ENCODE data around the gene NBAS.

Gene NBAS

DNA sequence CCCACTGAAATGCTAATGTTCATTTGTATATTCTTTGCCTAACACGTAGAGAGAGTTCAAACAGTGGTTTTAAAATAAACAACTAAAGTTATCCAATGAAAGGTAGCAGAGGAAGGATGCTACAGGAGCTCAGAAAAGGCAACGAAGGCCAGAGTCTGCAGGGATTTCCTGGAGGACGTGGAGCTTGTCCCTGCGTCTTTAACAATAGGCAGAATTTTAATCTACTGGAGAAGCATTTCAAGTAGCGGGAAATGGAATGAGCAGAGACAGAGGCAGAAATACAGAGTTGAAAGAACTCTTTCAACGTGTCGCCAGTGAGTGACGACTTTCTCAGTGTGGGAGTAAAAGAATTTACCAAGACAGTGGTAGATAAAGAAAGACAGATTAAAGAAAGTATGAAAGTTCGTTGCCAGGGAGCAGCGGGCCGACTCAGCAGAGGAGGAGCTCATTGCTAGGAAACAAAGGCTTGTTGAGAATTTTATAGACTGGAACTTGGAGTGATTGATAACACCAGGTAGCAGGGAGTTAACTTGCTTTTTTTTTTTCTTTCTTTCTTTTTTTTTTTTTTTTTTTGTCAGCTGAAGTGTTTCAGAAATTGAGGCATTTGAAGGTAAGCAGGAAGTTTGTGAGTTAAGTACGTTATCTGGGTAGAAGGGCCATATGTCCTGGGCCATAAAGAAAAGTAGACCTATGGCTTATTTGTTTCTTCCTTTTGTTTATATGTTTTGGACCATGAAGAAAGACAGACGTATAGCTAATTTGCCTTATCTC, 625 bp upstream of the NBAS start:
- no peak overlapping the region for H3K18ac ChIP-seq (ENCODE audit: low read depth in 1 of 2, low read length in 2 of 2)
- H3K4me1 ChIP-seq (ENCODE audit: control insufficient read depth, insufficient read depth, low read depth, low read length): peaks cover 2% of the 10 kb centered on the region
- H4K91ac ChIP-seq (ENCODE audit: low read length): no peak overlapping the region
- peak overlapping the region; percentile 97 for H3K9ac ChIP-seq (ENCODE audit: low read length)
- no peak overlapping the region for H3K4ac ChIP-seq (ENCODE audit: low read depth in 1 of 2, low read length in 2 of 2)
- H3K79me1 ChIP-seq (replicated peaks; ENCODE audit: low read length, poor library complexity, severe bottlenecking): peaks cover 3% of the 10 kb centered on the region
- H3K4me2 ChIP-seq (ENCODE audit: low read length, poor library complexity, severe bottlenecking): peak overlapping the region; percentile 44
- H4K8ac ChIP-seq (ENCODE audit: low read length): peak overlapping the region; percentile 16
- no peaks in the 10 kb centered on the region for H3K9me3 ChIP-seq (ENCODE audit: control insufficient read depth, low read length)
- H2AK5ac ChIP-seq (ENCODE audit: low read length, severe bottlenecking): no peak overlapping the region
- 3% methylated on average over 11 of the region's 13 CpGs for WGBS
- H2BK15ac ChIP-seq (ENCODE audit: low read depth, poor library complexity, severe bottlenecking): no peak overlapping the region
- H2BK12ac ChIP-seq (ENCODE audit: low read length in 2 of 2): no peak overlapping the region
- H3K27ac ChIP-seq (ENCODE audit: low read length, poor library complexity, severe bottlenecking): peak overlapping the region; percentile 66
- no peak for DNase-seq
- no peak overlapping the region for H2BK120ac ChIP-seq (ENCODE audit: low read depth, low read length)
- H3K36me3 ChIP-seq (ENCODE audit: control insufficient read depth in 1 of 2, insufficient read depth in 2 of 2, low read depth in 1 of 2, low read length in 2 of 2): no peaks in the 10 kb centered on the region
- no peak overlapping the region for H3K14ac ChIP-seq (ENCODE audit: low read length in 2 of 2)
- peak overlapping the region in 1 of 2 experiments; percentile 99 for H3K4me3 ChIP-seq (ENCODE audit: insufficient read depth in 1 of 2, low read depth in 1 of 2, low read length in 2 of 2)
- H3K27me3 ChIP-seq (ENCODE audit: control insufficient read depth in 1 of 2, insufficient read depth in 1 of 2, low read length in 2 of 2): no peaks in the 10 kb centered on the region
- H2BK5ac ChIP-seq (ENCODE audit: low read depth, low read length, poor library complexity, severe bottlenecking): no peak overlapping the region
- H2AFZ ChIP-seq (ENCODE audit: low read depth, low read length): peak overlapping the region; percentile 54
- no peak overlapping the region for H3K23ac ChIP-seq (ENCODE audit: low read length in 2 of 2)

DNA sequence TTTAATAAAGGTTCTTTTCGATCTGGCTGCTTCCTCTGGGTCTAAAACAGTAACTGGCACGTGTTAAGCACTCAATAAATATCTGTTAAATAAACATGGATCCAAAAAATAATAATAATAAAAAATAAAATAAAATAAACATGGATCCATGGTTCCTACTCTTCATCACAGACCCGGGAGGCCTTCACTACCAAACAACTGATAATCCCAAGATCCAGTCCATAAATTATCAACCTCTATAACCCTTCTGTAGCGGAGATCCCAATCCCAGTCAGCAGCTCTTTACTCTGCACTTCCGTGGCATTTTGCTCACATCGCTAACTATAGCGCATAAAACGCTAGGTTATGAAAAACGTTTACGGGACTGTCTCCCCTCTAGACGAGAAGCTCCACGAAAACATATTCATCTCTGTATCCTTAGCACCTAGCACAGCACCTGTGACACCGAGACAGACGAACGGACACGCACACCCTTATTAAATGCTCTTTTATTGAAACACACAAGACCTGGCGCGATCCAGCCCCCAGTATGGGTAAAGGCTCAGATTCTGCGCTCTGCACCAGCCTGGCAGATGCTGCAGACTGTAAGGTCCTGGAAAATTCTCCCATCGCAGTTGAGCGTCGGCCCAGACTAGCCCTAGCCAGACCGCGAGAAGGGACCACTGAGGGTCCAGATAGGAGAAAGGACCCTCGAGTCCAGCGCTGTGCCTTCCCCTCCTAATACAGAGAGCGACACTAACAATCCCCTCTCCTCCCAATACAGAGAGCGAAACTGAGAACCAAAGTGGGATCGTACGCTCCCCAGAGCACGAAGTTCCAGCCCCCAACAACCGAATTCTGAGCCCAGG, 770 bp downstream of the NBAS start:
- H2AK5ac ChIP-seq (ENCODE audit: low read length, severe bottlenecking): no peak overlapping the region
- no peak overlapping the region for H4K91ac ChIP-seq (ENCODE audit: low read length)
- no peak overlapping the region for H2AFZ ChIP-seq (ENCODE audit: low read depth, low read length)
- peak overlapping the region; percentile 81 for H3K4me2 ChIP-seq (ENCODE audit: low read length, poor library complexity, severe bottlenecking)
- DNase-seq: peak; percentile 70
- peak overlapping the region in 1 of 2 experiments; percentile 55 for H3K4ac ChIP-seq (ENCODE audit: low read depth in 1 of 2, low read length in 2 of 2)
- peak overlapping the region; percentile 21 for H2BK120ac ChIP-seq (ENCODE audit: low read depth, low read length)
- 1% methylated on average over 30 of the region's 32 CpGs for WGBS
- H3K18ac ChIP-seq (ENCODE audit: low read depth in 1 of 2, low read length in 2 of 2): peak overlapping the region in 1 of 2 experiments; percentile 87
- no peak overlapping the region for H3K14ac ChIP-seq (ENCODE audit: low read length in 2 of 2)
- peaks cover 0 to 10% of the 10 kb centered on the region in 2 experiments for H3K36me3 ChIP-seq (ENCODE audit: control insufficient read depth in 1 of 2, insufficient read depth in 2 of 2, low read depth in 1 of 2, low read length in 2 of 2)
- peaks cover 5% of the 10 kb centered on the region for H3K79me1 ChIP-seq (replicated peaks; ENCODE audit: low read length, poor library complexity, severe bottlenecking)
- H3K27me3 ChIP-seq (ENCODE audit: control insufficient read depth in 1 of 2, insufficient read depth in 1 of 2, low read length in 2 of 2): no peaks in the 10 kb centered on the region
- no peak overlapping the region for H2BK5ac ChIP-seq (ENCODE audit: low read depth, low read length, poor library complexity, severe bottlenecking)
- H2BK12ac ChIP-seq (ENCODE audit: low read length in 2 of 2): no peak overlapping the region
- peak overlapping the region; percentile 93 to 99 for H3K4me3 ChIP-seq (ENCODE audit: insufficient read depth in 1 of 2, low read depth in 1 of 2, low read length in 2 of 2)
- peak overlapping the region; percentile 97 for H3K9ac ChIP-seq (ENCODE audit: low read length)
- H3K4me1 ChIP-seq (ENCODE audit: control insufficient read depth, insufficient read depth, low read depth, low read length): peaks cover 2% of the 10 kb centered on the region
- H3K9me3 ChIP-seq (ENCODE audit: control insufficient read depth, low read length): no peaks in the 10 kb centered on the region
- H3K23ac ChIP-seq (ENCODE audit: low read length in 2 of 2): no peak overlapping the region
- H4K8ac ChIP-seq (ENCODE audit: low read length): no peak overlapping the region
- no peak overlapping the region for H2BK15ac ChIP-seq (ENCODE audit: low read depth, poor library complexity, severe bottlenecking)
- peak overlapping the region; percentile 30 for H3K27ac ChIP-seq (ENCODE audit: low read length, poor library complexity, severe bottlenecking)

GRCh38 chr2:15559379-15560139, 1.6 kb downstream of the NBAS start:
- H3K14ac ChIP-seq (ENCODE audit: low read length in 2 of 2): no peak overlapping the region
- DNase-seq: no peak
- H3K4me1 ChIP-seq (ENCODE audit: control insufficient read depth, insufficient read depth, low read depth, low read length): peaks cover 2% of the 10 kb centered on the region
- H3K4me2 ChIP-seq (ENCODE audit: low read length, poor library complexity, severe bottlenecking): no peak overlapping the region
- H2BK120ac ChIP-seq (ENCODE audit: low read depth, low read length): no peak overlapping the region
- peak overlapping the region; percentile 97 for H3K9ac ChIP-seq (ENCODE audit: low read length)
- WGBS: 100% methylated on average over 3 of the region's 6 CpGs
- no peak overlapping the region for H2BK15ac ChIP-seq (ENCODE audit: low read depth, poor library complexity, severe bottlenecking)
- no peak overlapping the region for H3K27ac ChIP-seq (ENCODE audit: low read length, poor library complexity, severe bottlenecking)
- no peak overlapping the region for H4K8ac ChIP-seq (ENCODE audit: low read length)
- H3K79me1 ChIP-seq (replicated peaks; ENCODE audit: low read length, poor library complexity, severe bottlenecking): peaks cover 7% of the 10 kb centered on the region
- H3K23ac ChIP-seq (ENCODE audit: low read length in 2 of 2): no peak overlapping the region
- no peak overlapping the region for H2AK5ac ChIP-seq (ENCODE audit: low read length, severe bottlenecking)
- H3K4ac ChIP-seq (ENCODE audit: low read depth in 1 of 2, low read length in 2 of 2): no peak overlapping the region
- H3K9me3 ChIP-seq (ENCODE audit: control insufficient read depth, low read length): no peaks in the 10 kb centered on the region
- H3K36me3 ChIP-seq (ENCODE audit: control insufficient read depth in 1 of 2, insufficient read depth in 2 of 2, low read depth in 1 of 2, low read length in 2 of 2): peaks cover 0 to 10% of the 10 kb centered on the region in 2 experiments
- H4K91ac ChIP-seq (ENCODE audit: low read length): no peak overlapping the region
- H3K18ac ChIP-seq (ENCODE audit: low read depth in 1 of 2, low read length in 2 of 2): no peak overlapping the region
- no peak overlapping the region for H2BK12ac ChIP-seq (ENCODE audit: low read length in 2 of 2)
- H3K4me3 ChIP-seq (ENCODE audit: insufficient read depth in 1 of 2, low read depth in 1 of 2, low read length in 2 of 2): peak overlapping the region in 1 of 2 experiments; percentile 99
- H2BK5ac ChIP-seq (ENCODE audit: low read depth, low read length, poor library complexity, severe bottlenecking): no peak overlapping the region
- H2AFZ ChIP-seq (ENCODE audit: low read depth, low read length): no peak overlapping the region
- H3K27me3 ChIP-seq (ENCODE audit: control insufficient read depth in 1 of 2, insufficient read depth in 1 of 2, low read length in 2 of 2): no peaks in the 10 kb centered on the region
